C4-2B (cell line): ENCODE data around the gene ANGPTL2.

Source experiments
- H3K27ac ChIP-seq: fragments of 450-650 bp; 2 replicates; pipeline ENCODE4 v1.5.1; 2017
- CTCF ChIP-seq: fragments of 450-650 bp; conservative IDR thresholded peaks from 2 replicates; pipeline ENCODE4 v1.5.1; 2017; ENCODE audit warnings: mild to moderate bottlenecking
- ZFX ChIP-seq: fragments of 450-650 bp; IDR thresholded peaks from 2 replicates; pipeline ENCODE4 v1.6.1; 2017

Gene ANGPTL2

GRCh38 chr9:127166651-127167524, 44.5 kb upstream of the ANGPTL2 start:
- H3K27ac ChIP-seq = no peak overlapping the region
- TF ChIP-seq ZFX (no peak), CTCF (no peak)

- TF ChIP-seq ZFX (no peak), CTCF (no peak)
- H3K27ac ChIP-seq = no peak overlapping the region
Measured at GRCh38 chr9:127166111-127166510, 43.7 kb upstream of the ANGPTL2 start.

GRCh38 chr9:127165116-127165515, 42.7 kb upstream of the ANGPTL2 start:
- TF ChIP-seq ZFX (no peak), CTCF (no peak)
- H3K27ac ChIP-seq = no peak overlapping the region

- TF ChIP-seq ZFX (no peak), CTCF (no peak)
- no peak overlapping the region for H3K27ac ChIP-seq
Measured at GRCh38 chr9:127163409-127163808, 41.0 kb upstream of the ANGPTL2 start.

GRCh38 chr9:127162864-127163365, 40.5 kb upstream of the ANGPTL2 start:
- H3K27ac ChIP-seq = no peak overlapping the region
- TF ChIP-seq CTCF = no peak
- TF ChIP-seq ZFX = no peak

GRCh38 chr9:127162046-127162863, 39.8 kb upstream of the ANGPTL2 start:
- no peak overlapping the region for H3K27ac ChIP-seq
- no peak for TF ChIP-seq CTCF
- TF ChIP-seq ZFX = no peak
